Tibial nerve (tissue), 4 donors: ENCODE measurements around the gene WSB1.

Experiments
- EP300 ChIP-seq, 2 donors: sonication (generic); formaldehyde crosslinking; IDR thresholded peaks; one replicate each; pipeline ENCODE4 v1.6.1; 2017; ENCODE audit warnings: antibody characterized with exemption in 2 of 2, mild to moderate bottlenecking in 1 of 2
- POLR2A ChIP-seq, 2 donors: fragments of 450-650 bp; IDR thresholded peaks; one replicate each; pipeline ENCODE4 v1.6.1; 2017; ENCODE audit warnings: antibody characterized with exemption in 2 of 2, mild to moderate bottlenecking in 2 of 2, moderate library complexity in 2 of 2
- TF ChIP-seq, protein P1 (sequence below), 5 experiments: fragments of 200-600 bp in 3 of 5; fragments of 450-650 bp in 2 of 5; sonication (generic) in 3 of 5; IDR thresholded peaks; one replicate each; pipeline ENCODE4 v1.5.1; 2016 to 2019; ENCODE audit warnings: antibody characterized with exemption in 5 of 5, mild to moderate bottlenecking in 3 of 5, moderate library complexity in 2 of 5

DNA sequence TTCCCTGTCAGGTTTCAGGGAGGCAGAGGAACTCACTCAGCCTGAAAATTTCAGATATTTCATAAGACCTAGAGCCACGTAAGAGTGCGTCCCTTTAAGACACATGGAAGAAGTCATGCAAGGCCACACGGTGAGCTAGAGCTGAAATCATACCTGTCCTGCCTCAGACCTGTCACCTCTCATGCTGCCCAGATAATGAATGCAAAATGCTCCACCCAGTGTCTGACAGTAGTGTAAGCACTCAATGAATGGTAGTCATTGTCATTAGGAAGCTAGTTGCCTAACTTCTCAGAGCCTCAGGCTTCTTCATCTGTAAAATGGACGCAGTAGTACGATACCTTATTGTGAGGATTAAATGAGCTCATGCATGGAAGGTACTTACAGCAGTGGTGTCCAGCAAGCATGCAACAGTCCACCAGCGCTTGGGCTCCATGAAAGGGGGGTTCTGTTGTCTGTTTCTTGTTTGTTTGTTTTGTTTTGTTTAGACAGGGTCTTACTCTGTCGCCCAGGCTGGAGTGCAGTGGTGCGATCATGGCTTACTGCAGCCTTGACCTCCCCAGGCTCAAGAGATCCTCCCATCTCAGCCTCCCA, 60.7 kb downstream of the WSB1 start:
- TF ChIP-seq, protein P1, sequence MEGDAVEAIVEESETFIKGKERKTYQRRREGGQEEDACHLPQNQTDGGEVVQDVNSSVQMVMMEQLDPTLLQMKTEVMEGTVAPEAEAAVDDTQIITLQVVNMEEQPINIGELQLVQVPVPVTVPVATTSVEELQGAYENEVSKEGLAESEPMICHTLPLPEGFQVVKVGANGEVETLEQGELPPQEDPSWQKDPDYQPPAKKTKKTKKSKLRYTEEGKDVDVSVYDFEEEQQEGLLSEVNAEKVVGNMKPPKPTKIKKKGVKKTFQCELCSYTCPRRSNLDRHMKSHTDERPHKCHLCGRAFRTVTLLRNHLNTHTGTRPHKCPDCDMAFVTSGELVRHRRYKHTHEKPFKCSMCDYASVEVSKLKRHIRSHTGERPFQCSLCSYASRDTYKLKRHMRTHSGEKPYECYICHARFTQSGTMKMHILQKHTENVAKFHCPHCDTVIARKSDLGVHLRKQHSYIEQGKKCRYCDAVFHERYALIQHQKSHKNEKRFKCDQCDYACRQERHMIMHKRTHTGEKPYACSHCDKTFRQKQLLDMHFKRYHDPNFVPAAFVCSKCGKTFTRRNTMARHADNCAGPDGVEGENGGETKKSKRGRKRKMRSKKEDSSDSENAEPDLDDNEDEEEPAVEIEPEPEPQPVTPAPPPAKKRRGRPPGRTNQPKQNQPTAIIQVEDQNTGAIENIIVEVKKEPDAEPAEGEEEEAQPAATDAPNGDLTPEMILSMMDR (IDR thresholded peaks at IDR 0.05): no peak
- no peak for TF ChIP-seq POLR2A (IDR thresholded peaks at IDR 0.05)
- TF ChIP-seq EP300 (IDR thresholded peaks at IDR 0.05): no peak
